Stimulated activated CD8-positive, alpha-beta memory T cell treated with anti-CD3 and anti-CD28 coated beads, Interleukin-12 subunit alpha, Interleukin-12 subunit beta, amount 100 ng/mL, for 1 hour (primary cell): ENCODE measurements around the gene ACAD9.
A peak's percentile ranks its signal among the peaks of the same experiment; 100 is the strongest.
"Not testable (repeated sequence)": the region's sequence is repeated elsewhere in the genome, so short reads cannot be mapped to it uniquely, and the experiment has no call there.

Experiments
- DNase-seq: peaks from one replicate; pipeline ENCODE4 v3.0.0-alpha.2; 2020; ENCODE audit warnings: low read depth

The ACAD9 gene

GRCh38 chr3:128861491-128861890 lies 17.9 kb upstream of the ACAD9 start:
- no peak for DNase-seq

GRCh38 chr3:128863560-128863959 lies 15.9 kb upstream of the ACAD9 start:
- no peak for DNase-seq

GRCh38 chr3:128864351-128864811 lies 15.0 kb upstream of the ACAD9 start:
- DNase-seq: no peak

- DNase-seq: not testable (repeated sequence)
Measured at GRCh38 chr3:128864849-128865804, 14.3 kb upstream of the ACAD9 start.

GRCh38 chr3:128867200-128868125 lies 12.0 kb upstream of the ACAD9 start:
- DNase-seq: no peak

- DNase-seq: no peak
Measured at GRCh38 chr3:128870347-128870746, 9.1 kb upstream of the ACAD9 start.

- DNase-seq: no peak
Measured at GRCh38 chr3:128872282-128872681, 7.1 kb upstream of the ACAD9 start.

- no peak for DNase-seq
Measured at GRCh38 chr3:128872744-128873143, 6.7 kb upstream of the ACAD9 start.

GRCh38 chr3:128873244-128874022 lies 6.0 kb upstream of the ACAD9 start:
- DNase-seq: no peak

GRCh38 chr3:128874481-128875180 lies 4.8 kb upstream of the ACAD9 start:
- DNase-seq: no peak

GRCh38 chr3:128875556-128876120 lies 3.8 kb upstream of the ACAD9 start:
- DNase-seq: peak; percentile 23

- DNase-seq: no peak
Measured at GRCh38 chr3:128878011-128878457, 1.4 kb upstream of the ACAD9 start.

GRCh38 chr3:128878556-128879124 lies 780 bp upstream of the ACAD9 start:
- no peak for DNase-seq

- DNase-seq: no peak
Measured at GRCh38 chr3:128879991-128880390, 571 bp downstream of the ACAD9 start.

- not testable (repeated sequence) for DNase-seq
Measured at GRCh38 chr3:128880455-128880854, 1.0 kb downstream of the ACAD9 start.

- no peak for DNase-seq
Measured at GRCh38 chr3:128881576-128881975, 2.2 kb downstream of the ACAD9 start.

- no peak for DNase-seq
Measured at GRCh38 chr3:128882719-128883118, 3.3 kb downstream of the ACAD9 start.

GRCh38 chr3:128884992-128885391 lies 5.6 kb downstream of the ACAD9 start:
- DNase-seq: no peak

GRCh38 chr3:128889139-128889894 lies 9.9 kb downstream of the ACAD9 start:
- no peak for DNase-seq
